ENCODE results near the gene TRIM38. TPM values are rescaled to one million over a fixed set of nuclear protein-coding genes. Genes with fewer than 3 reads are reported as not detected.
"Not testable (repeated sequence)": the region's sequence is repeated elsewhere in the genome, so short reads cannot be mapped to it uniquely, and the experiment has no call there.

The TRIM38 gene
- total RNA-seq, 1 donor, result 13.8 TPM

GRCh38 chr6:25942561-25943147 is 19.9 kb upstream of the TRIM38 start:
- no peak overlapping the region for H3K4me3 ChIP-seq (ENCODE audit: low read depth, low read length)
- DNase-seq (ENCODE audit: low read depth), result peak; percentile 56
- peak; percentile 61 for TF ChIP-seq CTCF (IDR thresholded peaks at IDR 0.05; ENCODE audit: insufficient read depth, low read depth, low read length)

- H3K4me3 ChIP-seq (ENCODE audit: low read depth, low read length), result no peak overlapping the region
- no peak for DNase-seq (ENCODE audit: low read depth)
- no peak for TF ChIP-seq CTCF (IDR thresholded peaks at IDR 0.05; ENCODE audit: insufficient read depth, low read depth, low read length)
Measured at GRCh38 chr6:25943887-25944286, 18.7 kb upstream of the TRIM38 start.

- no peak for TF ChIP-seq CTCF (IDR thresholded peaks at IDR 0.05; ENCODE audit: insufficient read depth, low read depth, low read length)
- H3K4me3 ChIP-seq (ENCODE audit: low read depth, low read length), result no peak overlapping the region
- no peak for DNase-seq (ENCODE audit: low read depth)
Measured at GRCh38 chr6:25944688-25945574, 17.7 kb upstream of the TRIM38 start.

GRCh38 chr6:25945738-25946137 is 16.9 kb upstream of the TRIM38 start:
- DNase-seq (ENCODE audit: low read depth), result not testable (repeated sequence)

GRCh38 chr6:25946631-25947030 is 16.0 kb upstream of the TRIM38 start:
- H3K4me3 ChIP-seq (ENCODE audit: low read depth, low read length), result no peak overlapping the region
- DNase-seq (ENCODE audit: low read depth), result no peak
- TF ChIP-seq CTCF (IDR thresholded peaks at IDR 0.05; ENCODE audit: insufficient read depth, low read depth, low read length), result no peak

More at GRCh38 chr6:25945738-25946137, 16.9 kb upstream of the TRIM38 start:
- not testable (repeated sequence) for H3K4me3 ChIP-seq (ENCODE audit: low read depth, low read length)

- DNase-seq (ENCODE audit: low read depth); H3K4me3 ChIP-seq (ENCODE audit: low read depth, low read length): not testable (repeated sequence)
Measured at GRCh38 chr6:25947492-25947891, 15.1 kb upstream of the TRIM38 start.

- no peak for DNase-seq (ENCODE audit: low read depth)
- no peak overlapping the region for H3K4me3 ChIP-seq (ENCODE audit: low read depth, low read length)
- no peak for TF ChIP-seq CTCF (IDR thresholded peaks at IDR 0.05; ENCODE audit: insufficient read depth, low read depth, low read length)
Measured at GRCh38 chr6:25949695-25950094, 12.9 kb upstream of the TRIM38 start.

Measured in fibroblast of villous mesenchyme (primary cell).